GM21381 (cell line): Measurements from ENCODE around the gene SKA2.
"Not testable (repeated sequence)": the region's sequence is repeated elsewhere in the genome, so short reads cannot be mapped to it uniquely, and the experiment has no call there.

Experiments
- ATAC-seq: cut with Tn5 transposase; IDR thresholded peaks from one replicate; pipeline ENCODE4 v1.9.1; 2021; ENCODE audit warnings: mild to moderate bottlenecking, moderate library complexity; ENCODE audit not compliant: unreplicated experiment

SKA2 gene

GRCh38 chr17:59152925-59153324 is 2.1 kb downstream of the SKA2 start:
- no peak for ATAC-seq

DNA sequence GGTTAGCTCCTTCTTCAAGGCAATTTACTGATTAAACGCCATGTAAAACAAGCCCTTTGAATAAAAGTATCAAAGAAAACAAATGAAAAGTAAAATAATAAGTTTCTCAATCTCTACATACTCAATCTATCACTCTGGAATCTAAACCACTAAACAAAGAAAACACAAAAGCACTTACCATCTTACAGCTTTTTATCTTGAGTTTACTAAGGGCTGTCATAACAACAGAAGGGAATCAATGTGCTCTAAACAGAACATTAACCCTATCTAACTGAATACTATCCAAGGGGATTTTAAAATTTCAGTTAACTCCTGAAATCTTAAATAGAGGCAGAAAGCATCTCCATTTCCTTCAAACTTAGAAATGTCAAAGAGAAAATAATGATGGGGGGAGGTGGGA is 3.4 kb downstream of the SKA2 start:
- ATAC-seq: no peak

- no peak for ATAC-seq
Measured at GRCh38 chr17:59151006-59151405, 4.0 kb downstream of the SKA2 start.

DNA sequence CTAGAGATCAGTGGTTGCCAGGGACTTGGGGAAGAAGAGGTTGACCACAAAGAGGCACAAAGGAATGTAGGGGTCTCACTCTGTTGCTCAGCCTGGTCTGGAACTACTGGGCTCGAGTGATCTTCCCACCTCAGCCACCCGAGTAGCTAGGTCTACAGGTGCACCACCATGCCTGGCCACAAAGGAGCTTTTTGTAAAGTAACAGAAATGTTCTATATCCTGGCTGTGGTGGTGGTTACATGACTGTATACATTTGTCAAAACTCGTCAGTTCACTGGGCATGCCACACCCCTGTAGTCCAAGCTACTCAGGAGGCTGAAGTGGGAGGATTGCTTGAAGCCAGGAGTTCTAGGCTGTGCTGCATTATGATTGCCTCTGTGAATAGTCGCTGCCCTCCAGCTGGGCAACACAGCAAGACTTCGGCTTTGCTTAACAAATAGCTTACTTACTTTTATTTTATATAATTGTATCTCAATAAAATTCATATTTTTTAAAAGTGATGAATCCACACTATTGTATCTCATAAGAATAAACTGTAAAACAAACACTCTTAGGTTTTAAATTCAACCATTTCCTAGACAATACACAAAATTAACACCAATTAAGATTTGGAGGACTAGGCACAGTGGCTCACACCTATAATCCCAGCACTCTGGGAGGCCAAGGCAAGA is 5.0 kb downstream of the SKA2 start:
- no peak for ATAC-seq

- no peak for ATAC-seq
Measured at GRCh38 chr17:59149051-59149450, 5.9 kb downstream of the SKA2 start.

DNA sequence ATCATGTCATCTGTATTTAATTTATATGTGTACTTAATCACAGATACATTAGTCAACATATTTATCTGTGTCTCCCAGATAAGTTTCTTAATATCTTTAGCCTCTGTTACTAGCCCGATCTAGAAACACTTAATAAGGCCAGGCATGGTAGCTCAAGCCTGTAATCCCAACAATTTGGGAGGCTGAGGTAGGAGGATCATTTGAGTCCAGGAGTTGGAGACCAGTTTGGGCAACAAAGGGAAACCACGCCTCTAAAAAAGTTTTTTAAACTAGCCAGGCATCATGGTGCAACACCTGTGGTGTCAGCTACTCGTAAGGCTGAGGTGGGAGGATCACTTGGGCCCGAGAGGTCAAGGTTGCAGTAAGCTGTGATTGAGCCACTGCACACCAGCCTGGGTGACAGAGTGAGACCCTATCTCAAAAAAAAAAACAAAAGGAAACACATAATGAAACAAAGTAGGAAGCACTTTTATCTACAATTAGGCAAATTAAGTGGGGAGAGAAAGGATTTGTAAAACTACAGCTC is 9.4 kb downstream of the SKA2 start:
- ATAC-seq: no peak

DNA sequence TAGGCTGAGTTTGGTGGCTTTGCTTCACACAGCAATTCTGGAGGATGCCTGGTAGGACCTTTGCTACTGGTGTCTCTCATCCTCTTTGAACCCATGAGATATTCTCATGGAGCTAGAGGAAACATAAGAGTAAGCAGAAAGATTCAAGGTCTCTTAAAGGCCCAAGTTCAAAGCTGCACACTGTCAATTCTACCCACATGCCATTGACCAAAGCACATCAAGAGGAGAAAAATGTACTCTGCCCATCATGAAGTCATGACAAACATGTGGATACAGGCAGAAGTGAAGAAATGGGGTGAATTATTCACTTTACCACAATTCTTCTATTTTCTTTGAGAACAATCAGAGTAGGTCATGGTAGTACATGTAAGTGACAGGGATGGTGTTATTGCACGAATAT is 13.1 kb downstream of the SKA2 start:
- ATAC-seq: no peak

DNA sequence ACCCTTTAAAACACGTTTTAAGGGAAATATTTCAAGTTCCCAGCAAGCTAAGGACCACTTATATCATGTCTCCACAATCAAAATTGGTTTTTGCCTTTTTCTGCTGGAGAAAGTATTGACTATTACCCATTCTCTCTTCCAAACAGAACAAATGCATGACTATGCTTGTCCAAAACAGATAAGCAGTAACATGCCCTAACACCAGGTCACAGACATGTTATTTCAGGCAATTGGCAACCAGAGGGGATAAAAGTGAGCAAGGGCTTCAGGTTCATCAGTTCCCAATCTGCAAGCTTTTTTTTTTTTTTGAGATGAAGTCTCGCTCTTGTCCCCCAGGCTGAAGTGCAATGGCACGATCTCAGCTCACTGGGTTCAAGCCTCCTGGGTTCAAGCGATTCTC is 15.0 kb downstream of the SKA2 start:
- no peak for ATAC-seq

DNA sequence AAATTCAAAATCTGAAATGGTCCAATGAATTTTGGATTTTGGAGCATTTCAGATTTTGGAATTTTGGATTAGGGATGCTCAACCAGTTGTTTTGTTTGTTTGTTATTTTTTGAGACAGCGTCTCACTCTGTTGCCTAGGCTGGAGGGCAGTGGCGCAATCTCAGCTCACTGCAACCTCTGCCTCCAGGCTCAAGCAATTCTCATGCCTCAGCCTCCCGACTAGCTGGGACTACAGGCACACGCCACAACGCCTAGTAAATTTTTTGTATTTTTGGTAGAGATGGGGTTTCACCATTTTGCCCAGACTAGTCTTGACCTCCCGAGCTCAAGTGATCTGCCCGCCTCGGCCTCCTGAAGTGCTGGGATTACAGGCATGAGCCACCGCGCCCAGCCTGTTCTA is 16.6 kb downstream of the SKA2 start:
- ATAC-seq: not testable (repeated sequence)

GRCh38 chr17:59131131-59131530 is 23.9 kb downstream of the SKA2 start:
- ATAC-seq: no peak

GRCh38 chr17:59129814-59130213 is 25.2 kb downstream of the SKA2 start:
- ATAC-seq: no peak

DNA sequence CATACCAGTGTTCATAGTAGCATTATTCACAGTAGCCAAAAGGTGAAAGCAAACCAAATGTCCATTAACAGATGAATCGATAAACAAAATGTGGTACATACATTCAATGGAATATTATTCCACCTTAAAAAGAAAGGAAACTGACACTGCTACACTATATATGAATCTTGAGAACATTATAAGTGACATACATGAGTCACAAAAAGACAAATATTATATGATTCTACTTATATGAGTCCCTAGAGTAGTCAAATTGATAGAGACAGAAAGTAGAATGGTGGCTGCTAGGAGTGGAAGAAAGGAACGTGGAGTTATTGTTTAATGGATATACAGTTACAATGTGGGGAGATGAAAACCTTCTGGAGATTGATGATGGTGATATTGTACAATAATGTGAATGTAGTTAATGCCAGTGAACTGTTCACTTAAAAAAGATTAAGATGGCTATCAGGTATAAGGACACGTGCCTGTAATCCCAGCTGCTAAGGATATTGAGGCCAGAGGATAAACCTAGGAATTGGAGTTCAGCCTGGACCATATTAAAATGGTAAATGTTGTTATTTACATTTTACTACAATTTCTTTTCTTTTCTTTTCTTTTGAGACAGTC is 28.1 kb downstream of the SKA2 start:
- ATAC-seq: no peak

GRCh38 chr17:59124665-59125064 is 30.3 kb downstream of the SKA2 start:
- ATAC-seq: no peak

GRCh38 chr17:59121901-59122480 is 33.0 kb downstream of the SKA2 start:
- ATAC-seq: no peak

GRCh38 chr17:59115474-59115873 is 39.5 kb downstream of the SKA2 start:
- no peak for ATAC-seq

DNA sequence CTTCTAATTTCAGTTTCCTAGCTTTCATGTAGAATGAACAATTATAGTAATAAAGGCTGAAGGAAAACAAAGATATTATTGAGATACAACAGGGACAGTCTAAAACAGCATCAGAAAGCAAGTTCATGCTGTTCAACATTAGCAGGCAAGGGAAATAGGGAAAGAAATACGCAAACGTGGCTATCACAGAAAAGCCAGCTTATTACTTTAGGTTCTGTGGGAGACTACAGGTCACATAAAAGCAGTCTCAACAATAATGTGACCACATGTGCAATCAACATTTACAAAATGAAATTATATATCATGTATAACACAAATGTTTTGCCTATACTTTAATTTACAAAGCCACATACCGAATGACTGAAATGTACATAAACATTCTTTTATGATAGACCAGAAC is 43.4 kb downstream of the SKA2 start:
- ATAC-seq: no peak

GRCh38 chr17:59110973-59111372 is 44.0 kb downstream of the SKA2 start:
- ATAC-seq: no peak

GRCh38 chr17:59108400-59109102 is 46.4 kb downstream of the SKA2 start:
- ATAC-seq: no peak

DNA sequence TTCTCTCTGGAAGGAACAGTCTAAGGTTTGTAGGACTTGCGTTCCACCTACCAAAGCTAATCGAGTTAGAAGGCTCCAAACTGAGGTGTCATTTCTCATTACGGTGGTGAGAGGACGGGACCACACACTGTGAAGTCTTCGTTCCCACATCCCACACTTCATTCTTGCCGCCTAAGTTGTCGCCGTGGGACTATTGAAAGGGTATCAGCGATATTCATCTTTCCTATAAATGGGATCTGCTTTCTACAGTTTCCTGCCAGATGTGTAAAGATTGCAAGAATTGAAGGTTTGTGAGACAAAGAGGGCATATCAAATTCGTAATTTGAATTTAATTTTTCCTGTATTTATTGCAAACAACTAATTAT is 47.7 kb downstream of the SKA2 start:
- no peak for ATAC-seq

DNA sequence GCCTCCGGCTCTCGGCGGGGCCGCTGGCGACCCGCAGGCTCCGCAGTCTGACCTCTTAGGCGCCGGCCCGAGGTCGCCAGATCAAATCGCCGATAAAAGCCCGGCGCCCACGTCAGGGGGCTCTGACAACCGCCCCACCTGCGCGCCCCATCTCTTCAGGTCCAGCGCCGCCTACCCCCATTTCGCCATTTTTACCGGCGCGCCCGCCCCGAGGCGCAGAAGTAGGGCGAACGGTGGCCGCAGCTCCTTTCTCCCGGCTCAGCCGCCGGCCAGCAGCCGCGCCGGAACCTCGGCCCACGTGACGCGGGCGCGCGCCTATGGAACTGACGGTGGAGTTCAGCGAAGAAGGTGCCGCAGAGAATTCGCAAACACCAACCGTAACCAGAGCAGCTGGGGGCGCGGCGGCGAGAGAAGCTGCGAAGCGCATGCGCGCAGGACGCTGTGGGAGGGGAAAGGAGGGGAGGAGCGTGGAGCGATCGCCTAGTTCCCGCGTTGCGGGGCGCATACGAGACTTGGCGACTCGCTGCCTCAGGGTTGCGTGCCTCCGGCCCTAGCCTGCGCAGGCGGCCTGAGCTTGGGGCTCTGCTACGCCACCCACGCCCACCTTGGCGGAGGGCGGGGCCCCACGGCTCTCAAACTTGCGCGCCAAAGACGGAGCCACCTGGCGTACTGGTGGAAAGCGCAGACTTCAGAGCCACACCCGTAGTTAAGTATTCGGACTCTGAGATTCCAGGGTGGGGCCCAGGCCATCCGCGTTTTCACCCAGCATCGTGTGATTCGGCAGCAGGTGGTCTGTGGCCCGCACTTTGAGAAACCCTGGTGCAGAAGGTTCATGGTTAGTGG is 48.3 kb downstream of the SKA2 start, which contains the start of gene TRIM37:
TRIM37 (minus strand) TSS at position 418 of the 843 bp plus-strand sequence. CDS start 419 bp downstream, outside the sequence.
- ATAC-seq: peak; percentile 94
